ENCODE data around the gene OGDH.
"Not testable (repeated sequence)": the region's sequence is repeated elsewhere in the genome, so short reads cannot be mapped to it uniquely, and the experiment has no call there.

The OGDH gene

DNA sequence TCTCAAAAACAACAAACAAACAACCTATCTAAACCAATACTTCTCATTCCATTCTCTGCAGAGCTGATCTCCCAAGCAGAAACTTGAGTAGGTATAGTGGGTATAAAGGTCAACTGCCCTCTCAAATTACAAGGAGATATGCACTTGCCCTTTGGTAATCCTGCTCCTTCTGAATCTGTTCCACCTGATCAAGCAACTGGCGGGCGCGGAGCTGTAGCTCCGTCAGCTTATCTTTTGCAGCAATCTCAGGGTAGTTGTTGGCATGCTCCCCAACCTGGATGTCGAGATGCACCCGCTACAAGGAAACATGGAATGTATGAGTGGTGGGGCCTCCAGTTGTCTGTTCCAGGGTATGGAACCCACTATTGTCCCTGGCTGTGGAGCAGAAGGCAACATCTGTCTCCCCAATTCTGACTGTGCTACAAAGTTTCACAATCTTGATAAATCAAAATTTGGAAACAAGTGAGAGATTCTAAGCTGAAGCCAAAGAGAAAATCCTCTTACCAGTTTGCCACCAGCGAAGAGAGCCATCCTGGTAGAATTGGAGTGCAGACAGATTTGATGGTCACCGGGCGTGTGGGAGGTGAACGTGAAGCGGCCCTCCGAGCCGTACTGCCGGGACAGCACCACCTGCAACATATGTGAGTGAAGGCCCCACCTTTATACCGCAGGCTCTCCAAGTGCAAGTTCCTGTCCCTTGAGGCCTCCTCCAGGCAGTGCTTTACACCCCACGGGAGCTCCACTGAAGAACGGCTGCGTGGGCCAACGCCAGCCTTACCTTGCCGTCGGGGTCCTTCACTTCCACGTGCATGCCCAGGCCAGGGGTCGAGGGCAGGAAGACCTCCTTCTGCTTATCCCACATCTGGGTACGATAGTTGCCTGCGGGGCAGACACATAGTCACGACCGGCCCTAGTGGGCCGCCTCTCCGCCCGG is 25.2 kb upstream of the OGDH start:
- DNase-seq (ENCODE audit: low read depth in 4 of 4, low spot score in 1 of 4) = peak in 1 of 4 experiments; percentile 28

DNA sequence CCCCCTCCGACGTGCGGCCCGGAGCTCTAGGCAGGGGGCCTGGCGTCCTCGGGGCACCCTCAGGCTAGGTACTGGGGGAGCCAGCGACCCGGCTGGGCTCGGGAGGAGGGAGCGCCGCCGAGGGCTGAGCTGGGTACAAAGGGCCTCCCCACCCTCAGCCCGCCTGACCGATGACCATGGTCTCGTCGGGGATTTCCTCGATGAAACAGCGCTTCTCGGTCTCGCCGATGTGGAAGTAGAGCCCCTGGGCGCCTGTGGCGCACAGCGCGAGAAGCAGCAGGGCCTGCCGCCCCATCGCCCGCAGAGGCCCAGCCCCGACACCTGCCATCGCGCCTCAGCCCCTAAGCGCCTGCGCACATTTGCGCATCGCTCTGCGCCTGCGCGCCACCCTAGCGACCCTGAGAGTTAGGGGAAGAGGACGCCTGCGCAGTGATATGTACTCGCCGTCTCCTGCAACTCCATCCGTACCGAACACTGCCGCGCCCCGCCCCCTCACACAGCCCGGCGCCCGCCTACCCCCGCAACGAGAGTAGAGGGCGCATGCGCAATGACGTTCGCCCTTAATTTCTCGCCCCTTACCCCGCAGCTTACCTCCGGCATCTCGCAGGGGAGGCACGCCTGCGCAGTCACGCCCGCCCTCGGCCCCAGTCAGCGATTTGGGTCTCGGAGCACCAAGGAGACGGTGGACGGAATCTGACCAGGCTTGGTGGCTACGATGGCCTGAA is 24.4 kb upstream of the OGDH start, which contains the start of gene TMED4:
TSS of gene TMED4 (minus strand) at position 353 of the 725 bp plus-strand sequence. CDS start at position 328, 25 bp downstream.
- DNase-seq (ENCODE audit: low read depth in 4 of 4, low spot score in 1 of 4) = peak; percentile 98 to 100 (median 100)

DNA sequence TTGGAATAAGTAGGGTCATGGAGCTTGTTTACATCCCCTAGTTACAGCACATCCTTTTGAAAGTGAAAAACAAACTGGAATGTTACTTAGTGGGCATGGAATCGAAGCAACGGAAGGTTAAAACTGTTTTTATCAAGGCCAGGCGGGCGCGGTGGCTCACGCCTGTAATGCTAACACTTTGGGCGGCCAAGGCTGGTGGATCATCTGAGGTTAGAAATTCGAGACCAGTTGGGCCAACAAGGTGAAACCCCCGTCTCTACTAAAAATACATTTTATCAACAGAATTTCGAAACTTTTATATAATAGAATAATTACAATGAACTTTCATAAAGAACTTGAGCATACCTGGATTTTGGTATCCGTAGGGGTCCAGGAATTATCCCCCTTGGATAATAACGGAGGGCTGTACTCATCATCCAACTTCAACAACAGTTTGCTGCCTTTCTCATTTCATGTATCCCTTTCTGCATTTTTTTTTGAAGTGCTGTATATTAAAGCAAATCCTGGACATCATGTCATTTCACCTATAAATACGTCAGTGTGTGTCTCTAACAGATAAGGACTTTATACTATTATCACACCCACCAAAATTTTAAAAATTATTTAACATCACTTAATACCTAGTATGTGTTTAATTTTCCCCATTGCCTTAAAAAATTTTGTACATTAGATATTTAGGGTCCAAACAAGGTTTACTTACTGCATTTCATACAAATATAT is 23.1 kb upstream of the OGDH start:
- no peak for DNase-seq (ENCODE audit: low read depth in 4 of 4, low spot score in 1 of 4)

DNA sequence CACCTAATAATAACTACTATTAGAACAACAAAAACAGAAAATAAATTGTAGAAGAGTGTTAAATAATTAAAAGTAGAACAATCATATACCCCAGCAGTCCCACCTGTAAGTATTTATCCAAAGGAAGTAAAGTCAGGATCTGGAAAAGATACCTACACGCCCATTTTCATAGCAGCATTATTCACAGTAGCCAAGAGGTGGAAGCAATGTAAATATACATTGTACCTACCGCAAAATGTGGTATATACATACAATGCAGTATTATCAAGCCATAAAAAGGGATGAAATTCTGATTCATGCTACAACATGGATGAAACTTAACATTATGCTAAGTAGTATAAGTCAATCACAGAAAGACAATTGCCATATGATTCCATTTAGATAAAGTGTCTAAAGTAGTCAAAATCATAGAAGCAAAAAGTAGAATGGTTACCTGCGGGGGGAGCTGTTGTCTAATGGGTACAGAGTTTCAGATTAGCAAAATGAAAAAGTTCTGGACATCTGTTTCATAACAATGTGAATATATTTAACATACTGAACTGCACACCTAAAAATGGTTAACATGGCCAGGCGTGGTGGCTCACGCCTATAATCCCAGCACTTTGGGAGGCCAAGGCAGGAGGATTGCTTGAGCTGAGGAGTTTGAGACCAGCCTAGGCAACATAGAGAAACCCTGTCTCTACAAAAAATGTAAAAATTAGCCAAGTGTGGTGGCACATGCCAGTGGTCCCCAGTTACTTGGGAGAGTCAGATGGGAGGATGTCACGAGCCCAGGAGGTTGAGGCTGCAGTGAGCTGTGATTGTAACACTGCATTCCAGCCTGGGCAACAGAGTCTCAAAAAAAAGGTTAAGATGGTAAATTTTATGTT is 18.4 kb upstream of the OGDH start:
- DNase-seq (ENCODE audit: low read depth in 4 of 4, low spot score in 1 of 4) = peak in 1 of 4 experiments; percentile 37

DNA sequence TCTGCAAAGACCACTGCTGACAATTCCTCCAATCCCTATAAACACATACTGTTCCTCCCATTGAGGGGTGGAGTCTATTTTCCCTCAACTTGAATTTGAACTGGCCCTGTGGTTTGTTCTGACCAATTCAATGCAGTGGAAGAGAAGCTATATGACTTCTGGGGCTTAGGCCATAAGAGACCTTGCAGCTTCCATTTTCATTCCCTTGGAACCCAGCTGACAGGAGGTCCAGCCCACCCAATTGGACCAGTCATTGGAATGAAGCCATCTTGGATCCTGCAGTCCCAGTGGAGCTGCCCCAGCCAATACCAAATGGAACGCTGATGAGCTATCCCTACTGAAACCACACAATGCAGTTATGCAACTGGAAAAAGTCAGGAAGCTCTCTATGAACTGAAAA is 15.5 kb upstream of the OGDH start:
- DNase-seq (ENCODE audit: low read depth in 4 of 4, low spot score in 1 of 4) = no peak

DNA sequence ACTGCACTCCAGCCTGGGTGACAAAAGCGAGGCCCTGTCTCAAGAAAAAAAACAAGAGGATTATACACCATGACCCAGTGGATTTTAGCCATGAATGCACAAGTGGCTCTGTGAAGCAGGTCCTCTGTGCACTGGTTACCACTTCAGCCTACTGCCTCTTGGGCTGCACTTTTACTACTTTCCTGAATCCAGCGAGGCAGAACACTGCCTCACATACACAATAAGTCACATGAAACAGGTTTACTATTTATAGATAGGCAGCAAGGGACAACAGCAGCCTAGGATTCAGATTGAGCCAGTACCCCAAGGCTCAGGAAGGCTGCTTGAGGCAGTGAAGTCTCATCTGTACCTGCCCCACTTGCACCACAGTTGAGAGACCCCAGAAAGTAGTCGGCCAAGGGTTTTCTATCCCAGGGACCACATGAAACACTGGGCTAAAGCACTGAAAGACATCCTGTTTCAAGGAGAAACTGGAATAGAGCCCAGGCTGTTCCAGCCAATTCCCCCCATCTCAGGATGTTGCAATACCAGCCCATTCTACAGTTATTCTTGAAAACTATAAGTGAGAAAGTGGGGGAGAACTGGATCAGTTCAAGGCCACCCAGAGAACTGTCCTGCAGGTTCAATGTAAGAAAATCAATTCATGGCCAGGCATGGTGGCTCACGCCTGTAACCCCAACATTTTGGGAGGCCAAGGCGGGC is 10.3 kb upstream of the OGDH start:
- DNase-seq (ENCODE audit: low read depth in 4 of 4, low spot score in 1 of 4) = no peak

DNA sequence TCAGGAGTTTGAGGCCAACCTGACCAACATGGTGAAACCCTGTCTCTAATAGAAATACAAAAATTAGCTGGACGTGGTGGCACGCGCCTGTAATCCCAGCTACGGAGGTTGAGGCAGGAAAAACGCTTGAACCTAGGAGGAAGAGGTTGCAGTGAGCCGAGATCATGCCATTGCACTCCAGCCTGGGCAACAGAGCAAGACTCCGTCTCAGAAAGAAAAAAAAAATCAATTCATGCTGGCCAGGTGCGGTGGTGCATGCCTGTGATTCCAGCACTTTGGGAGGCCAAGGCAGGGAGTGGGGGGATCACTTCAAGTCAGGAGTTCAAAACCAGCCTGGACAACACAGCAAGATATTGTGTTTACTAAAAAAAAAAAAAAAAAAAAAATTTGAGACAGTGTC is 9.2 kb upstream of the OGDH start:
- not testable (repeated sequence) for DNase-seq (ENCODE audit: low read depth in 4 of 4, low spot score in 1 of 4)

DNA sequence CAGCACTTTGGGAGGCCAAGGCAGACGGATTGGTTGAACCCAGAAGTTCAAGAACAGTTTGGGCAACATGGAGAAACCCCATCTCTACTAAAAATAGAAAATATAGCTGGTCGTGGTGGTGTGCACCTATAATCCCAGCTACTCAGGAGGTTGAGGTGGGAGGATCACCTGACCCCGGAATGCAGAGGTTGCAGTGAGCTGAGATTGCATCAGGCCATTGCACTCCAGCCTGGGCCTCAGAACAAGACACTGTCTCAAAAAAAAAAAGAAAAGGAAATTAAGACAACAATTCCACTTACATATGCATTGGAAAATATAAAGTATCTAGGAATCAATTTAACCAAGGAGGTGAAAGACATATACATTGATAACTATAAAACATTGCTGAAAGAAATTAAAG is 7.2 kb upstream of the OGDH start:
- DNase-seq (ENCODE audit: low read depth in 4 of 4, low spot score in 1 of 4) = no peak

DNA sequence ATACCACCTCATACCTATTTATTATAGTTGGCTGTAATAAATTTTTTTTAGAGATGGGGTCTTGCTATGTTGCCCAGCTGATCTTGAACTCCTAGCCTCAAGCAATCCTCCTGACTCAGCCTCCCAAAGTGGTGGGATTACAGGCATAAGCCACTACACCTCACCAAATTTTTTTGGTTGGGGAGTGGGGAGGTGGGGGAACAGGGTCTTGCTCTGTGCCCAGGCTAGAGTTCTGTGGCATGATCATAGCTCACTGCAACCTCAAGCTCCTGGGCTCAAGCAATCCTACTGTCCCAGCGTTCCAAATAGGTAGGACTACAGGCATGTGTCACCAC is 3.9 kb upstream of the OGDH start:
- DNase-seq (ENCODE audit: low read depth in 4 of 4, low spot score in 1 of 4) = no peak

DNA sequence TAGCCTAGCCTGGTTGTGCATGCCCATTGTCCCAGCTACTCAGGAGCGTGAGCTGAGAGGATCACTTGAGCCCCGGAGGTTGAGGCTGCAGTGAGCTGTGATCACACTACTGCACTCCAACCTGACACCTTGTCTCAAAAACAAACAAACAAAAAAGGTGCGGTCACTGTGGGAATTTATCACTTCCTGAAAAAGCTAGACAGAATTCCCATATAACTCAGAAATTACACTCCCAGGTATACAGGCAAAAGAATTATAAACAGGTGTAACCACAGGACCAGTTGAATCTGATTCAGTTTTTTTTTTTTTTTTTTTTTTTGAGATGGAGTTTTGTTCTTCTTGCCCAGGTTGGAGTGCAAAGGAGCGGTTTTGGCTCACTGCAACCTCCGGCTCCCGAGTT is 3.2 kb upstream of the OGDH start:
- no peak for DNase-seq (ENCODE audit: low read depth in 4 of 4, low spot score in 1 of 4)

DNA sequence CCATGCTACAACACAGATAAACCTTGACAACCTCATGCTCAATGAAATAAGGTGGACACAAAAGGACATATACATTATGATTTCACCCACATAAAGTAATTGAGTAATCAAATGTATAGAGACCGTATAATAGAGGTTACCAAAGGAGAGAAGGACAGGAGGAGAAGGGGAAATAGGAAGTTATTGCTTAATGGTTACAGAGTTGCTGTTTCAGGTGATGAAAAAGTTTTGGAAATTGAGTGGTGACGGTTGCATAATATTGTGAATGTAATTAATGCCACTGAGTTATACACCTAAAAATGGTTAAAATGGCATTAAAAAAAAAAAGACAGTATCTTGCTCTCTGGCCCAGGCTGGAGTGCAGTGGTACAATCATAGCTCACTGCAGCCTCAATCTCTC is 1.5 kb upstream of the OGDH start:
- no peak for DNase-seq (ENCODE audit: low read depth in 4 of 4, low spot score in 1 of 4)

DNA sequence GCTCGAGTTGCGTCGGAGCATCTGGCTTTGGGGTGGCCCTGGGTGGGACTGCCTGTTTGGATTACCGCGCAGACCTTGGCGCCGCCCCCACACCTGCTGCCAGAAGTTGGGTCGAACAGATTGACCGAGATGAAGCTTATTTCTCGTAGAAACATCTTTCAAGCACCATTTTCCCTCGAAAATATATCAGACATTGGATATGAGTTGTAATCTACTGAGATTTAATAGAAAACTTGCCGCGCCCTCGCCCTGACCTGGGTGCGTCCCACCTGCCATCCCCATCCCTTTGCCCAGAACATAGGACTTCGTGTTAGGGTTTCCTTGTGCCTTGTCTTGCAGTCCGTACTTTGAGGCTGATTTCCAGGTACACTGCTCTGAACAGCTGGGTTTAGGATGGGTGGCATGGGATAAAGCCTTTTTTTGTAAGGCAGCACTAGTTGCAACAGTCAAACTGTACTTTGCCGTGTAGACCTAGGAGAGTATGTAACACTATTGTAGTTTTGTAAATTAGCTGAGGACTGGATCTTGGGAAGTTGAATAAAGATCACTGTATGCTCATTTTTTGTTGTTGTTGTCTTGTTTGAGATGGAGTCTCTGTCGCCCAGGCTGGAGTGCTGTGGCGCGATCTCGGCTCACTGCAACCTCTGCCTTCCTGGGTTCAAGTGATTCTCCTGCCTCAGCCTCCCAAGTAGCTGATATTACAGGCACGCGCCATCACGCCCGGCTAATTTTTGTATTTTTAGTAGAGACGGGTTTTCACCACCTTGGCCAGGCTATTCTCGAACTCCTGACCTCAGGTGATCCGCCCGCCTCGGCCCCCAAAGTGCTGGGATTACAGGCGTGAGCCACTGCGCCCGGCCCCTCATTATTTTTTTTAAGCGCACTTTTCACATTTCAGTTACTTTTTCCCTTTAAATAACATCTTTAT is 978 bp downstream of the OGDH start:
- no peak for DNase-seq (ENCODE audit: low read depth in 4 of 4, low spot score in 1 of 4)

DNA sequence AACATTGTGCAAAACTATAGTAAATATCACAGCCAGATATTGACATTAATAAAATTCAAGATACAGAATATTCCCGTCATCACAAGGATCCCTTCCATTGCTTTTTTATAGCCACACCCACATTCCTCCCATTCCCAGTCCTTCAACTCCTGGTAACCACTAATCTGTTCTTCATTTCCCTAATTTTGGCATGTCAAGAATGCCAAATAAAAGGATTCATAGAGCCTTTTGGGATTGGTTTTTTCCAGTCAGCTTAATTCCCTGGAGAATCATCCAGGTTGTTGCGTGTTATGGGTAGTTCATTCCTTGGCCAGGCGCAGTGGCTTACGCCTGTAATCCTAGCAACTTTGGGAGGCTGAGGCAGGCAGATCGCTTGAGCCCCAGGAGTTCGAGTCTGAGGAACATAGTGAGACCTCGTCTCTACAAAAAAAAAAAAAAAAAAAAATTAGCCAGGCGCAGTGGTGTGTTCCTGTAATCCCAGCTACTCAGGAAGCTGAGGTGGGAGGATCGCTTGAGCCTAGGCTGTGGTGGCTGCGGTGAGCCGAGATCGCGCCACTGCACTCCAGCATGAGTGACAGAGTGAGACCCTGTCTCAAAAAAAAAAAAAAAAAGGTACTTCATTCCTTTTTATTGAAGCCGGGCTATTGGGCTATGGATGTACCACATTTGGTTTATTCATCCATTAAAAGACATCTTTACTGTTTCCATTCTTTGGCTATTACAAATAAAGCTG is 2.7 kb downstream of the OGDH start:
- no peak for DNase-seq (ENCODE audit: low read depth in 4 of 4, low spot score in 1 of 4)

DNA sequence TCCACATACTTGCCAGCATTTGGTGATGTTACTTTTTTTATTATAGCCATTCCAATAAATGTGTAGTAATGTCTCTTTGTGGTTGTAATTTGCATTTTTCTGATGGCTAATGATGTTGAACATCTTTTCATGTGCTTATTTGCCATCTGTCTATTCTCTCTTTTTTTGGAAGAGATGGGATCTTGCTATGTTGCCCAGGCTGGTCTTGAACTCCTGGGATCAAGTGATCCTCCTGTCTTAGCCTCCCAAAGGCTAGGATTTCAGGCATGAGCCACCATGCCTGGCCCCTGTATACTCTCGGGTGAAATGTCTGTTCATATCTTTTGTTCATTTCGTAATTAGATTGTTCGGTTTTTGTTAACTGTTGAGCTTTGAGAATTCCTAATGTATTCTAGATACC is 3.4 kb downstream of the OGDH start:
- DNase-seq (ENCODE audit: low read depth in 4 of 4, low spot score in 1 of 4) = no peak

DNA sequence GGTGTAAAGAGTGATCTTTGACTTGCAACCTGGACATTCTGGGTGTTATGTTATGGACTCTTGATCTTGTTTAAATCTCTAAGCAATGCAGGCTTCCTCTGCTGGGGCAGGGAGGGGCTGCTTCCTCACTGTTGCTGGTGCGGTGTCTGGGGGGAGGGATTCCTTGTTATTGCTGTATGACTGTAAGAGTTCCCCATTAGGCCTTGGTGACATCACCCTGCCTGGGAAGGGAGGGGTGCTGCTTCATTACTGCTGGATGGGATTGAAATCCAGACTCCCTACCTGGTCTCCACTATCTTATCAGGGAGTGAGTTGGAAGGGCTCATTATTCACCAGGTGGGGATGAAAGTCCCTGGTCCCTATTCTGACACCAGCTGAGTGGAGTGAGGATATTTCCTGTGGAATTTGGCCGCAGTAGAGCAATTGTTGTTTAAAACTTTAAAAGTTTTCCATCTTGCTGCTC is 8.8 kb downstream of the OGDH start:
- DNase-seq (ENCODE audit: low read depth in 4 of 4, low spot score in 1 of 4) = no peak

DNA sequence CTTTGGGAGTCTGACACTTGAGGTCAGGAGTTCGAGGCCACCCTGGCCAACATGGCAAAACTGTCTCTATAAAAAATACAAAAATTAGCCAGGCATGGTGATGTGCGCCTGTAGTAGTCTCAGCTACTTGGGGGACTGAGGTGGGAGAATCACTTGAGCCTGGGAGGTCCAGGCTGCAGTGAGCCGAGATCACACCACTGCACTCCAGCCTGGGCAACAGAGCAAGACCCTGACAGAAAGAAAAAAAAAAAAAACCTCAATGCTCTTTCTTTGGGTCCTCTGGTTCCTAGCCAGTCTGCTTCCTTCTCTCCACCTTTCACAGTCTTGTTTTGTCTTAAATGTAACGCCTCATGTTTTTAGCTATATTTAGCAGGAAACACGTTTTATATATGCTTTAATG is 9.4 kb downstream of the OGDH start:
- no peak for DNase-seq (ENCODE audit: low read depth in 4 of 4, low spot score in 1 of 4)

DNA sequence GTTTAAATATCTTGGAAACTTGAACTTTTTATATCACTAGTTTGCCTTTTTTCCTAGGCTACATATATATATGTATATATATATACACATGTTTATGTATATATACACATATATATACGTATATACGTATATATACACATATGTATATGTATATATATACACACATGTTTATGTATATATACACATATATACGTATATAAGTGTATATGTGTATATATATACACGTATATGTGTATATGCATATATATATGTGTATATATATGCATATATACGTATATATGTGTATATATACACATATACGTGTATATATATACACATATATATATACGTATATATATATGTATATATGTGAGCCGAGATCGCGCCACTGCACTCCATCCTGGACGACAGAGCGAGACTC is 10.1 kb downstream of the OGDH start:
- DNase-seq (ENCODE audit: low read depth in 4 of 4, low spot score in 1 of 4) = no peak

DNA sequence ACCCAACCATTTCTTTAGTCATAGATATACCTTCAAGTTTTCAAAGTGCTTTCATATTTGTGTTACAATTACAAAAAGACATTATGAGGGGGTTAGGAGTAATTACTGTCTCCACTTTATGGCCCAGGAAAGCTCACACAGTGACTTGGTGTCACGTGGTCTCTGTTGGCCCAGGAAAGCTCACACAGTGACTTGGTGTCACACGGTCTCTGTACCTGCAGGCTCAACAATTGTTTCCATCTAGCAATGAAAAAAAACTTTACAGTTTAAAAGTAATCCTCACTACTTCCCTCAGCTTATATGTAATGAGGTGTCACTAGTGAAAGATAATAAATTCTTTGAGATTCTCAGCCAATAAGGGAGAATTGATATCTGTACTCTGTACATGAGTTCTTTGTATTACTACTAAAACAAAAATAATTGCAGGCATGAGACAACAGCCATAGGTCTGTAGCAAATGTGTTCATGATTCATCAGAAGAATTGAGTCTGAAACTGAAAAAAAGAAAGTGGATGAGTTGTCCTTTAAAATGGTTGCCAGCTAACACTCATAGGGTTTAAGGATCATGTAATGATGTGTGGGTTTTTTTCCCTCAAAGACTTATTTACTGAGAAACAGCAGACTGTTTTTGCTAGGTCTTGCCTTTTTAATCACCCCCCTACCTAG is 10.9 kb downstream of the OGDH start:
- peak in 1 of 4 experiments; percentile 27 for DNase-seq (ENCODE audit: low read depth in 4 of 4, low spot score in 1 of 4)
